Karpas-422 (cell line): ENCODE results near the gene TRIP10. TPM values are rescaled to one million over a fixed set of nuclear protein-coding genes. Genes with fewer than 3 reads are reported as not detected.
"Not testable (repeated sequence)": the region's sequence is repeated elsewhere in the genome, so short reads cannot be mapped to it uniquely, and the experiment has no call there.

Experiments used
- DNase-seq: peaks from one replicate; pipeline ENCODE4 v3.0.0-alpha.2; 2015
- H2AFZ ChIP-seq: fragments of 200-600 bp; sonication (generic); 2 replicates; pipeline ENCODE4 v1.6.1; 2014; ENCODE audit warnings: antibody characterized with exemption, low read length, mixed read lengths
- H3K27ac ChIP-seq: fragments of 200-600 bp; sonication (generic); 2 replicates; pipeline ENCODE4 v1.5.1; 2014; ENCODE audit warnings: mild to moderate bottlenecking, low read length, moderate library complexity
- H3K27me3 ChIP-seq: fragments of 200-600 bp; sonication (generic); 2 replicates; pipeline ENCODE4 v1.6.1; 2014; ENCODE audit warnings: low read length, mixed read lengths
- H3K36me3 ChIP-seq: fragments of 200-600 bp; sonication (generic); 2 replicates; pipeline ENCODE4 v1.6.1; 2014; ENCODE audit warnings: low read length, mixed read lengths; ENCODE audit not compliant: insufficient read depth
- H3K4me1 ChIP-seq: fragments of 200-600 bp; sonication (generic); 2 replicates; pipeline ENCODE4 v1.6.1; 2014; ENCODE audit warnings: mild to moderate bottlenecking, low read length, mixed read lengths
- H3K4me2 ChIP-seq: fragments of 200-600 bp; sonication (generic); 2 replicates; pipeline ENCODE4 v1.6.1; 2014; ENCODE audit warnings: low read length, low read depth, mild to moderate bottlenecking; ENCODE audit not compliant: poor library complexity, severe bottlenecking
- H3K4me3 ChIP-seq: fragments of 200-600 bp; sonication (generic); 2 replicates; pipeline ENCODE4 v1.5.1; 2014; ENCODE audit warnings: mild to moderate bottlenecking, antibody characterized with exemption, low read length, mixed read lengths
- H3K79me2 ChIP-seq: fragments of 200-600 bp; sonication (generic); 2 replicates; pipeline ENCODE4 v1.6.1; 2014; ENCODE audit warnings: mild to moderate bottlenecking, low read length, mixed read lengths
- H3K9ac ChIP-seq: fragments of 200-600 bp; sonication (generic); 2 replicates; pipeline ENCODE4 v1.6.0; 2014; ENCODE audit warnings: low read length
- H3K9me2 ChIP-seq: fragments of 200-600 bp; sonication (generic), shearing (Covaris generic); replicated peaks from 2 replicates; pipeline ENCODE4 v1.6.0; 2014; ENCODE audit warnings: mild to moderate bottlenecking, low read length, moderate library complexity; ENCODE audit not compliant: insufficient read depth
- H3K9me3 ChIP-seq: fragments of 300-700, 200-600 bp; sonication (generic); 2 replicates; pipeline ENCODE4 v1.6.1; 2014; ENCODE audit warnings: low read length, mixed read lengths
- H4K20me1 ChIP-seq: fragments of 200-600 bp; sonication (generic); 2 replicates; pipeline ENCODE4 v1.6.1; 2014; ENCODE audit warnings: mild to moderate bottlenecking, antibody characterized with exemption, low read length, low read depth; ENCODE audit not compliant: insufficient read depth
- total RNA-seq: library from RNA; depleted of rRNA; stranded (reverse); fragments of >200 nt; shearing (Covaris generic); gene quantifications from 2 replicates; pipeline ENCODE4 v1.2.3, GENCODE V29; 2014; ENCODE audit warnings: low replicate concordance

TRIP10 gene
- total RNA-seq, 1 experiment from 2014 or later, result 6.5 TPM

DNA sequence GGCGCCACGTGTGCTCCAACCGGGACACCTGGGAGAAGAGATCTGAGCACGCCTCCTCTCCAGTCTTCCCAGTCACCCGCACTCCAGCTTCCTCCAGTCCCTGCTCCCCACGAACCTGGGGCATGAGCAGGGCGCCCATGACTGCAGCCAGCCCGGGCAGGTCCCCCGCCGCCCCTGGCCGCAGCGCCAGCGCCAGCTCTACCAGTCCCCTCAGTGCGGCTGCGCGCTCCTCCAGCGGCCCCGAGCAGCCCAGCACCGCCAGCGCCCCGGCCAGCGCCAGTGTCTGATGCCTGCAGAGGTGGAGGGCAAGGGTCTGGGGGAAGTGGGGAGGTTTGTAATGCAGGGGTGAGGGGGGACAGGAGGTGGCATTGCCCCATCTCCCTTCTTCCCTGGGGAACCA is 14.7 kb downstream of the TRIP10 start:
- H3K4me2 ChIP-seq, result no peak overlapping the region
- no peak overlapping the region for H3K9ac ChIP-seq
- H3K27ac ChIP-seq, result no peak overlapping the region
- no peak for DNase-seq
- H3K4me3 ChIP-seq, result no peak overlapping the region
- no peaks in the 10 kb centered on the region for H3K79me2 ChIP-seq
- H2AFZ ChIP-seq, result no peak overlapping the region
- H4K20me1 ChIP-seq, result no peaks in the 10 kb centered on the region
- H3K36me3 ChIP-seq, result no peaks in the 10 kb centered on the region
- no peaks in the 10 kb centered on the region for H3K9me3 ChIP-seq
- peaks cover 6% of the 10 kb centered on the region for H3K4me1 ChIP-seq
- H3K9me2 ChIP-seq, result no peaks in the 10 kb centered on the region
- H3K27me3 ChIP-seq, result no peaks in the 10 kb centered on the region

DNA sequence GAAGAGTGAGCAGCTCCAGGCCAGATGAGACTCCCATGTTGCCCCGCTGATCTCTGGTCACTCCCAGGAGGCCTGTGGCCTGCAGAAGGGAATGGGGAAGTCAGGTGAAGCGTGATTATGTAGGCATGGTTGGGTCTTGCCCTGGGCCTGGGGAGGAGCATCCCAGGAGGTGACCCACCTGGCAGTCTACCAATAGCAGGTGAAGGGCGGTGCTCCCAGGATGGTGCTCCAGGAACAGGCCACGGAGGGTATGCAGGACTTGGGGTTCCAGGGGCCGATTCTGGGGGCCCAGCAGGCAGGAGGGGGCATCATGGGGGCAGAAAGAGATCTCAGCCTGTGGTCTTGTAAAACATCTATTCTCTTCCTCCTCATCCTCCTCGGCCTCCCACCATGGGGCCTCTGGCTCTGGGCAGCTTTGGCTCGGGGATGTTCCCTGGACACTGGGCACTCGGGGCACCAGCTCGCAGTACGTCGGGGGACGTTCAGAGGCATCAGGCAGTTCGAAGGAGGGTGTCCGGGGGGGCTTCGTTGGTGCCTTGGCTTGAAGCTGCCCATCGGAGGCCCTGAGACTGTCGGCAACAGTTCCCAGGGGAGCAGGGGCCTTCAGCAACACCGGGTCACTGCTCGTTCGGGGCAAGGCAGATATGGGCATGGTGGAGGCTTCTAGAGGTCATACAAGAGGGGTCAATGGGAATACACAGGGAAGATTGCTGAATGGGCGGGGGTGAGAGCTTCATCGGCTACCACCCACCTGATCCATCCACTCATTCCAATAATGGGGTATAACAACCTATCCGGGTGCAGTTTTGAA is 15.4 kb downstream of the TRIP10 start:
- H3K4me1 ChIP-seq, result peaks cover 6% of the 10 kb centered on the region
- H3K9me3 ChIP-seq, result no peaks in the 10 kb centered on the region
- H3K27ac ChIP-seq, result no peak overlapping the region
- H2AFZ ChIP-seq, result no peak overlapping the region
- H3K79me2 ChIP-seq, result no peaks in the 10 kb centered on the region
- no peak for DNase-seq
- no peaks in the 10 kb centered on the region for H3K36me3 ChIP-seq
- no peak overlapping the region for H3K4me3 ChIP-seq
- H3K4me2 ChIP-seq, result no peak overlapping the region
- no peaks in the 10 kb centered on the region for H4K20me1 ChIP-seq
- no peaks in the 10 kb centered on the region for H3K9me2 ChIP-seq
- H3K9ac ChIP-seq, result no peak overlapping the region
- no peaks in the 10 kb centered on the region for H3K27me3 ChIP-seq

DNA sequence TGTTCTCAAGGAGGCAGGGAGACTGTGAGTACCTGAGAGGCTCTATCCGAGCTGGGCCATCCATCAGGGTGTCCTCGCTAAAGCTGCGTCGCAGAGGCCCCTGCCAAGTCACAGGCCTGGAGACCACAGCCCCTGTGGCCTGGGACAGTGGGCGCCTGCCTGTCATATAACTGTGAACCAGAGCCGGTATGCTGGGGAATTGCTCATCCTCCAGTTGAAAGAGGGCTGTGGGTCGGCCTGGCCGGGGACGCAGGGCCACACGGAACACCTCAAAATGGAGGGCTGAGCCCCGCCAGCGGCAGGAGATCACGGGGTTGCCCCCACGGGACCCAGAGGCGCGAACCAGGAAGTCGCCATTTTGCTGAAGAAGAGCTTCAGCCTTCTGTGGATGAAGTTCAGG is 21.1 kb downstream of the TRIP10 start:
- DNase-seq, result no peak
- no peak overlapping the region for H3K4me2 ChIP-seq
- no peaks in the 10 kb centered on the region for H4K20me1 ChIP-seq
- no peaks in the 10 kb centered on the region for H3K9me2 ChIP-seq
- H3K4me3 ChIP-seq, result no peak overlapping the region
- H3K9me3 ChIP-seq, result no peaks in the 10 kb centered on the region
- H3K4me1 ChIP-seq, result 0 out of 2 replicates have a peak, but pooled peaks cover under 1% of the 10 kb centered on the region
- peak overlapping the region; percentile 10; the same call in 1 of the 2 replicates for H2AFZ ChIP-seq
- H3K9ac ChIP-seq, result no peak overlapping the region
- H3K36me3 ChIP-seq, result no peaks in the 10 kb centered on the region
- no peaks in the 10 kb centered on the region for H3K27me3 ChIP-seq
- no peaks in the 10 kb centered on the region for H3K79me2 ChIP-seq
- H3K27ac ChIP-seq, result no peak overlapping the region

DNA sequence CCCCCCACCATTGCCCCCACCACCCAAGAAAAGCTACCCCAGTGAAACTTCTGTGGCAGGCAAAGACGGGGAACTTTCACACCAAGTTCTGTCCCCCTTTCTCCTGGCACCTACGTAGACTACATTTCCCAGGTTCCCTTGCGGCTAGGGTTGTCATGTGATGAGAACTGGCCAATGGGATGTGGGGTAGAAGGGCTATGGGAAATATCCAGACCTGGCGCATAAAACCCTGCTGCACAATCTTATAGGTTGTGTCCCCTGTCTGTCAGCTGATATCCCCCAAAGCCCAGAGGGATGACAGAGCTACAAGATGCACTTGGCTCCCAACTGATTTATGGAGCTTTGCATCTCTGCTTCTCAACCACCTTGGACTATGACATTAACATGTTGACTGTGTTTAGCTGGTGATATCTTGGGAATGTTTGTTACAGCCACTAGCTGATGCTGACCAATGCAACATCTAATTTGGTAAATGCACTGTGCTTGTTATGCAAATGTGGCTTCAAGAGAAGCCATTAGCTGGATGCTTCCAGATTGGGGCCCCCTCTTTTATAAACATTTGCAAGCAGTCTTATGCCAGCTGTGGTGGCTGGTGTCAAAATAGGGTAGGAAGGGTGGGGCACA is 21.7 kb downstream of the TRIP10 start:
- Histone ChIP-seq H3K27ac (no peak overlapping the region), H2AFZ (peak overlapping the region; percentile 10; the same call in 1 of the 2 replicates), H3K9me3 (no peaks in the 10 kb centered on the region), H3K9ac (no peak overlapping the region), H3K4me3 (no peak overlapping the region), H3K79me2 (no peaks in the 10 kb centered on the region), H3K4me1 (peaks cover 6% of the 10 kb centered on the region), H3K27me3 (no peaks in the 10 kb centered on the region), H3K36me3 (no peaks in the 10 kb centered on the region), H3K4me2 (no peak overlapping the region), H4K20me1 (no peaks in the 10 kb centered on the region), H3K9me2 (no peaks in the 10 kb centered on the region)
- DNase-seq, result peak; percentile 87

DNA sequence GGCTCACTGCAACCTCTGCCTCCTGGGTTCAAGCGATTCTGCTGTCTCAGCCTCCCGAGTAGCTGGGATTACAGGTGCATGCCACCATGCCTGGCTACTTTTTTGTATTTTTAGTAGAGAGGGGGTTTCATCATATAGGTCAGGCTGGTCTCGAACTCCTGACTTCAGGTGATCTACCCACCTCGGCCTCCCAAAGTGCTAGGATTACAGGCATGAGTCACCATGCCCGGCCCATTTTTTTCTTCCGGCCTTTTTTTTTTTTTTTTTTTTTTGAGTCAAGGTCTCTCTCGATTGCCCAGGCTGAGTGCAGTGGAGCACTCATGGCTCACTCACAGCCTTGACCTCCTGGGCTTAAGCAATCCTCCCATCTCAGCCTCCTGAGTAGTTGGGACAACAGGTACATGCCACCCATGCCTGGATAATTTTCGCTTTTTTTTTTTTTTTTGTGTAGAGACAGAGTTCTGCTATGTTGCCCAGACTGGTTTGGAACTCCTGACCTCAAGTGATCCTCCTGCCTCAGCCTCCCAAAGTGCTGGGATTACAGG is 22.8 kb downstream of the TRIP10 start:
- not testable (repeated sequence) for H3K27me3 ChIP-seq, H2AFZ ChIP-seq, H3K27ac ChIP-seq, H3K4me2 ChIP-seq, H3K9me2 ChIP-seq, H3K36me3 ChIP-seq, H3K79me2 ChIP-seq, H3K9me3 ChIP-seq, H4K20me1 ChIP-seq, H3K9ac ChIP-seq, DNase-seq, H3K4me3 ChIP-seq
- H3K4me1 ChIP-seq, result peaks cover 17% of the 10 kb centered on the region

DNA sequence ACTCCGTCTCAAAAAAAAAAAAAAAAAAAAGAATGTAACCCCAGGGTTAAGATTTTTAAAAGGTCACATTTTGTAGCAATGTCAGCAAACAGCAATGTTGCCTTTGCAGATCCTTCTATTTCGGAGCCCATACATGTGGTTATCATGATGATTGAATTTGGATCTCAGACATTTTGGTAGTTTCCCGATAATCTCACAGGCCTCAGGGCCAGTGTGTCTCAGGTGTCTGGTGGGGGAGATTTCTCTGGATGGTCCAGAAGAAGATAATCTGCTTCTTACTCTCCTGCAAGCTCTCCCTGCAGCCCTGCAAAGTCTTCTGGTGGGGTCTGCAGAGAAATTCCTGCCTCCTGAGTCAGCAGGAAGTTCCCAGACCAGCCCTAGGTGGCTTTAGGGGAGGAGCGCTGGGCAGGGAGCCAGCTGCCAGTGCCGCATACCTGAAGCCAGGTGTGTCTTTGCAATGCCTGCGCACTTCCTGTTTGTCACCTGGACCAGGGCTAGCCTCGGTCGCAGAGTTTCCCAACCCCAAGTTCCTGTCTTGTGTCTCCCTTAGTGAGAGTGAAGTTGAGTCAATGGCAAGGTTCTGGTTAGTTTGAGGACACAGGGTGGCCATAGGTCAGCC is 26.4 kb downstream of the TRIP10 start:
- DNase-seq, result no peak
- no peaks in the 10 kb centered on the region for H4K20me1 ChIP-seq
- H2AFZ ChIP-seq, result no peak overlapping the region
- H3K4me1 ChIP-seq, result peaks cover 26% of the 10 kb centered on the region
- no peaks in the 10 kb centered on the region for H3K79me2 ChIP-seq
- no peaks in the 10 kb centered on the region for H3K9me3 ChIP-seq
- H3K4me2 ChIP-seq, result peak overlapping the region; percentile 95
- H3K9ac ChIP-seq, result peak overlapping the region; percentile 74; the same call in 1 of the 2 replicates
- H3K27me3 ChIP-seq, result no peaks in the 10 kb centered on the region
- peak overlapping the region; percentile 78 for H3K4me3 ChIP-seq
- H3K36me3 ChIP-seq, result no peaks in the 10 kb centered on the region
- H3K27ac ChIP-seq, result no peak overlapping the region
- H3K9me2 ChIP-seq, result no peaks in the 10 kb centered on the region

DNA sequence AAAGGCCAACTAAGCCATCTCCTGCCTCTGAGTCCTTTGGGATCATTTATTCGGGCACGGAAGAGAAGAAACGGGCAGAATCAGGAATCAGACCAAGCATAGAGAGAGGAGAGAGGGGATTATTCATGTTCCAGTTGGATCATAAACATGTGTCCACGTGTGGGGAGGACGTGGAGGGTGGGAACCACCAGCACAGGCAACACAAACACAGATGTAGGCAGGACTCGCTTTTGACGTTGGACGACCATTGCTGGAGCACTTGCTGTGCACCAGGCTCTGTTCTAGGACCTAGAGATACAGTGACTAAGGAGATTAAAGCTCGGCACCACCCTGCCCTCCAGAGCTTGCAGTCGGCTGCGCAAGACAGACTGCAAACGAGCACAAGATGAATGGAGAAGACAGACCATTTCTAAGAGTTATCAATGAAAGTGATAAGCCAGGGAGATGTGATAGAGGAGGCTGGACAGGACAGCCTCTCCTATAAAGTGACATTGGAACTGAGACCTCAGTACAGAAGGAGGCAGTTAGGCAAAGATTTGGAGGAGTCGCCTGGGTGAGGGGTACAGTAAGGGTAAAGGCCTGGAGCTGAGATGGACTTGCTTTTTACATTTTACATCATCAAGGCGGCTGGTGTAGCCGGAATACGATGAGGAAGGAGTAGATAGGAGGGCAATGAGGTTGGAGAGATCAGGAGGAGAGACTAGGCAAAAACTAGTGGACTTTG is 27.0 kb downstream of the TRIP10 start:
- H3K9ac ChIP-seq, result peak overlapping the region; percentile 74
- H3K27ac ChIP-seq, result no peak overlapping the region
- H3K4me1 ChIP-seq, result peaks cover 26% of the 10 kb centered on the region
- no peaks in the 10 kb centered on the region for H4K20me1 ChIP-seq
- H3K36me3 ChIP-seq, result no peaks in the 10 kb centered on the region
- DNase-seq, result no peak
- H3K4me3 ChIP-seq, result peak overlapping the region; percentile 78
- H3K9me2 ChIP-seq, result no peaks in the 10 kb centered on the region
- H3K9me3 ChIP-seq, result no peaks in the 10 kb centered on the region
- no peaks in the 10 kb centered on the region for H3K27me3 ChIP-seq
- H2AFZ ChIP-seq, result peak overlapping the region; percentile 95
- no peaks in the 10 kb centered on the region for H3K79me2 ChIP-seq
- peak overlapping the region; percentile 95 for H3K4me2 ChIP-seq

DNA sequence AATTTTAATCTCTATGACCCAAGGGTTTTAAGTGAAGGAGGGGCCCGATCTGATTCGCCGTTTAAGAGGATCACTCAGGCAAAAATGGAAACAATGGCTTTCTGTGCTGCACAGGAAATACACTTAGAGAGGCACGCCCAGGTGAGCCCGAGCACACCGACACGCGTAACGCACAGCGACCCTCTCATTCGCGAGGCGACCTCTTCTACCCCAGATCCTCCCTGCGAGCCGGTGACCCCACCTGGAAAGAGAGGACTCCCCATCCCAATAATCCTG is 27.5 kb downstream of the TRIP10 start:
- Histone ChIP-seq H3K9me3 (no peaks in the 10 kb centered on the region), H3K36me3 (no peaks in the 10 kb centered on the region), H3K4me2 (peak overlapping the region; percentile 95), H3K4me1 (peaks cover 26% of the 10 kb centered on the region), H2AFZ (peak overlapping the region; percentile 95), H3K9me2 (no peaks in the 10 kb centered on the region), H4K20me1 (no peaks in the 10 kb centered on the region), H3K9ac (peak overlapping the region; percentile 74), H3K4me3 (peak overlapping the region; percentile 78), H3K27me3 (no peaks in the 10 kb centered on the region), H3K79me2 (no peaks in the 10 kb centered on the region), H3K27ac (no peak overlapping the region)
- peak; percentile 73 for DNase-seq
